Cardiac muscle cell (in vitro differentiated cells and primary cell): ENCODE data around the gene FTO. TPM values are rescaled to one million over a fixed set of nuclear protein-coding genes. Genes with fewer than 3 reads are reported as not detected.

Source experiments
- DNase-seq, 2 donors: peaks; one replicate each; pipeline versions ENCODE4 v3.0.0 to v3.0.0-alpha.2; 2010 to 2017; ENCODE audit warnings: low read depth in 1 of 2, low spot score in 1 of 2
- H3K27ac ChIP-seq: fragments of 200-600 bp; sonication (generic); 2 replicates; pipeline ENCODE4 v1.5.1; 2016
- H3K27me3 ChIP-seq: fragments of 200-600 bp; sonication (generic); 2 replicates; pipeline ENCODE4 v1.6.0; 2016; ENCODE audit warnings: control low read depth
- H3K36me3 ChIP-seq: fragments of 200-600 bp; sonication (generic); 2 replicates; pipeline ENCODE4 v1.5.1; 2016; ENCODE audit warnings: control low read depth
- H3K4me1 ChIP-seq: fragments of 200-600 bp; sonication (generic); 2 replicates; pipeline ENCODE4 v1.8.1; 2017; ENCODE audit warnings: low read depth, mild to moderate bottlenecking, mixed run types
- H3K4me3 ChIP-seq: fragments of 200-600 bp; sonication (generic); 2 replicates; pipeline ENCODE4 v1.5.1; 2016; ENCODE audit warnings: mild to moderate bottlenecking
- H3K9me3 ChIP-seq: fragments of 200-600 bp; sonication (generic); 2 replicates; pipeline ENCODE4 v1.5.1; 2017; ENCODE audit warnings: low read depth, mild to moderate bottlenecking, control low read depth
- polyA plus RNA-seq: library from polyadenylated mRNA; unstranded; fragments of >200 nt; fragmentation: Nextera tagmentation; extraction: Ambion mirVana; gene quantifications from 2 replicates; pipeline ENCODE4 v1.2.1, GENCODE V29; 2016
- total RNA-seq: library from RNA; depleted of rRNA; stranded (reverse); fragments of >200 nt; gene quantifications from 2 replicates; pipeline ENCODE4 v1.2.3, GENCODE V29; 2016
- TF ChIP-seq, protein P1 (sequence below): IDR thresholded peaks from 2 replicates; pipeline ENCODE4 v1.5.1; 2012; ENCODE audit warnings: low read depth, mild to moderate bottlenecking, low read length

The FTO gene
- total and polyA plus RNA-seq, 2 experiments from 2014 or later = 77.7 to 93.8 TPM

GRCh38 chr16:53732296-53732929, 28.5 kb downstream of the FTO start:
- Histone ChIP-seq H3K36me3 (no peaks in the 10 kb centered on the region), H3K4me1 (peaks cover 33% of the 10 kb centered on the region), H3K4me3 (no peak overlapping the region), H3K9me3 (no peaks in the 10 kb centered on the region), H3K27me3 (no peaks in the 10 kb centered on the region), H3K27ac (peak overlapping the region; percentile 41)
- DNase-seq = peak; percentile 11 to 22
- TF ChIP-seq, protein P1, sequence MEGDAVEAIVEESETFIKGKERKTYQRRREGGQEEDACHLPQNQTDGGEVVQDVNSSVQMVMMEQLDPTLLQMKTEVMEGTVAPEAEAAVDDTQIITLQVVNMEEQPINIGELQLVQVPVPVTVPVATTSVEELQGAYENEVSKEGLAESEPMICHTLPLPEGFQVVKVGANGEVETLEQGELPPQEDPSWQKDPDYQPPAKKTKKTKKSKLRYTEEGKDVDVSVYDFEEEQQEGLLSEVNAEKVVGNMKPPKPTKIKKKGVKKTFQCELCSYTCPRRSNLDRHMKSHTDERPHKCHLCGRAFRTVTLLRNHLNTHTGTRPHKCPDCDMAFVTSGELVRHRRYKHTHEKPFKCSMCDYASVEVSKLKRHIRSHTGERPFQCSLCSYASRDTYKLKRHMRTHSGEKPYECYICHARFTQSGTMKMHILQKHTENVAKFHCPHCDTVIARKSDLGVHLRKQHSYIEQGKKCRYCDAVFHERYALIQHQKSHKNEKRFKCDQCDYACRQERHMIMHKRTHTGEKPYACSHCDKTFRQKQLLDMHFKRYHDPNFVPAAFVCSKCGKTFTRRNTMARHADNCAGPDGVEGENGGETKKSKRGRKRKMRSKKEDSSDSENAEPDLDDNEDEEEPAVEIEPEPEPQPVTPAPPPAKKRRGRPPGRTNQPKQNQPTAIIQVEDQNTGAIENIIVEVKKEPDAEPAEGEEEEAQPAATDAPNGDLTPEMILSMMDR = no peak

- Histone ChIP-seq H3K27ac (no peak overlapping the region), H3K4me3 (no peak overlapping the region), H3K36me3 (no peaks in the 10 kb centered on the region), H3K4me1 (peaks cover 33% of the 10 kb centered on the region), H3K27me3 (no peaks in the 10 kb centered on the region), H3K9me3 (no peaks in the 10 kb centered on the region)
- no peak for DNase-seq
- TF ChIP-seq, protein P1 = no peak
Observed at GRCh38 chr16:53734908-53735307, 31.0 kb downstream of the FTO start.

- no peak overlapping the region for H3K4me3 ChIP-seq
- peaks cover 42% of the 10 kb centered on the region for H3K4me1 ChIP-seq
- no peak overlapping the region for H3K27ac ChIP-seq
- H3K9me3 ChIP-seq = no peaks in the 10 kb centered on the region
- no peaks in the 10 kb centered on the region for H3K36me3 ChIP-seq
- TF ChIP-seq, protein P1 = no peak
- no peaks in the 10 kb centered on the region for H3K27me3 ChIP-seq
- no peak for DNase-seq
Observed at GRCh38 chr16:53736297-53736696, 32.3 kb downstream of the FTO start.

GRCh38 chr16:53737552-53737951, 33.6 kb downstream of the FTO start:
- TF ChIP-seq, protein P1 = no peak
- H3K27me3 ChIP-seq = no peaks in the 10 kb centered on the region
- H3K27ac ChIP-seq = no peak overlapping the region
- no peaks in the 10 kb centered on the region for H3K9me3 ChIP-seq
- no peak for DNase-seq
- H3K36me3 ChIP-seq = no peaks in the 10 kb centered on the region
- H3K4me3 ChIP-seq = no peak overlapping the region
- H3K4me1 ChIP-seq = peaks cover 37% of the 10 kb centered on the region

DNA sequence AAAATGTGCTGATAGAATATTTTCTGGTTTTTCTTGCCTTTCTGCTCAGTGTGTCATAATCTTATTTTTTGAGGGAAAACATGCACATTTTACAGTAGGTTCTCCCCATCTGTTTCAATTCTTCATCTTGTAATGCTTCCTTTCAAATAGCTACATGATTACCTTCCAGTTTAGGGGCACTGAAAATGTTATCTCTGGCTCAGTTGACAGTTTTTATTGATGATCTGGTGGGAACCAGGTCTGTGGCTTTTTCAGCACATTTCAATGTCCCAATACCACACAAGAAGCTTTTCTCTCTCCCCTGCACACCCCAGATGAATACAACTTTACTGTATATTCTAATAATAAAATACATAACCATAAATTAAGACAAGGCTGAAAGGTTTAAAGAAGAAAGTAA, 36.5 kb downstream of the FTO start:
- peaks cover 33% of the 10 kb centered on the region for H3K4me1 ChIP-seq
- no peaks in the 10 kb centered on the region for H3K36me3 ChIP-seq
- no peaks in the 10 kb centered on the region for H3K27me3 ChIP-seq
- no peaks in the 10 kb centered on the region for H3K9me3 ChIP-seq
- no peak overlapping the region for H3K27ac ChIP-seq
- DNase-seq = no peak
- no peak overlapping the region for H3K4me3 ChIP-seq
- TF ChIP-seq, protein P1 = no peak
